ENCODE results near the gene CCDC169. TPM values are rescaled to one million over a fixed set of nuclear protein-coding genes. Genes with fewer than 3 reads are reported as not detected.
"Not testable (repeated sequence)": the region's sequence is repeated elsewhere in the genome, so short reads cannot be mapped to it uniquely, and the experiment has no call there.

CCDC169 gene
- 1 to 10 TPM; 1.1 to 2.7 TPM for total RNA-seq

- Mint-ChIP-seq H3K4me3 (peak within 1 kb of the TSS; percentile 87), H3K4me1 (peaks cover 9% of the 10 kb centered on the region), H3K27me3 (peaks cover 12% of the 10 kb centered on the region), H3K27ac (peak within 1 kb of the TSS; percentile 59), H3K36me3 (ENCODE audit: low read depth) (peaks cover 1% of the 10 kb centered on the region), H3K9me3 (no peaks in the 10 kb centered on the region)
- peak; percentile 95 for ATAC-seq (replicated peaks)
Observed at GRCh38 chr13:36297366-36298338, at the start of gene CCDC169. Gene CCDC169, minus strand, starts transcription at chr13:36297814. Its CDS starts 95 bp downstream, at chr13:36297719.

- H3K27me3 Mint-ChIP-seq: no peaks in the 10 kb centered on the region
- H3K4me3 Mint-ChIP-seq: peak within 1 kb of the TSS; percentile 86
- peak within 1 kb of the TSS; percentile 98 for H3K27ac Mint-ChIP-seq
Observed at GRCh38 chr13:36346222-36347083, 48.8 kb upstream of the CCDC169 start, which contains the start of gene SPART. Gene SPART, minus strand, starts transcription at chr13:36346394. Its CDS starts 10,564 bp downstream, at chr13:36335830.

GRCh38 chr13:36345438-36346221 is 48.0 kb upstream of the CCDC169 start:
- peak overlapping the region; percentile 86 for H3K4me3 Mint-ChIP-seq
- peaks cover 11% of the 10 kb centered on the region for H3K36me3 Mint-ChIP-seq (ENCODE audit: low read depth)
- H3K27me3 Mint-ChIP-seq: no peaks in the 10 kb centered on the region

More at GRCh38 chr13:36346222-36347083, 48.8 kb upstream of the CCDC169 start, which contains the start of gene SPART:
- Mint-ChIP-seq H3K36me3 (ENCODE audit: low read depth) (peaks cover 11% of the 10 kb centered on the region), H3K9me3 (no peaks in the 10 kb centered on the region), H3K4me1 (peaks cover 24% of the 10 kb centered on the region)
- peak; percentile 90 for ATAC-seq (replicated peaks)

GRCh38 chr13:36344886-36345437 is 47.3 kb upstream of the CCDC169 start:
- ATAC-seq (replicated peaks): no peak
- peak overlapping the region; percentile 97 for H3K27ac Mint-ChIP-seq
- H3K36me3 Mint-ChIP-seq (ENCODE audit: low read depth): peaks cover 11% of the 10 kb centered on the region

More at GRCh38 chr13:36345438-36346221, 48.0 kb upstream of the CCDC169 start:
- peak; percentile 42 for ATAC-seq (replicated peaks)
- H3K27ac Mint-ChIP-seq: peak overlapping the region; percentile 97
- no peaks in the 10 kb centered on the region for H3K9me3 Mint-ChIP-seq
- H3K4me1 Mint-ChIP-seq: peaks cover 29% of the 10 kb centered on the region

GRCh38 chr13:36344173-36344572 is 46.6 kb upstream of the CCDC169 start:
- ATAC-seq (replicated peaks): no peak
- Mint-ChIP-seq H3K27me3 (no peaks in the 10 kb centered on the region), H3K4me1 (peaks cover 30% of the 10 kb centered on the region), H3K27ac (peak overlapping the region; percentile 66), H3K9me3 (no peaks in the 10 kb centered on the region), H3K36me3 (ENCODE audit: low read depth) (peaks cover 11% of the 10 kb centered on the region), H3K4me3 (peak overlapping the region; percentile 86)

More at GRCh38 chr13:36344886-36345437, 47.3 kb upstream of the CCDC169 start:
- peak overlapping the region; percentile 86 for H3K4me3 Mint-ChIP-seq
- no peaks in the 10 kb centered on the region for H3K9me3 Mint-ChIP-seq
- H3K27me3 Mint-ChIP-seq: no peaks in the 10 kb centered on the region
- peaks cover 30% of the 10 kb centered on the region for H3K4me1 Mint-ChIP-seq

- Mint-ChIP-seq H3K27ac (peak overlapping the region; percentile 66), H3K4me3 (peak overlapping the region; percentile 86)
Observed at GRCh38 chr13:36343766-36344165, 46.2 kb upstream of the CCDC169 start.

GRCh38 chr13:36342715-36343114 is 45.1 kb upstream of the CCDC169 start:
- no peak for ATAC-seq (replicated peaks)
- Mint-ChIP-seq H3K4me1 (peaks cover 42% of the 10 kb centered on the region), H3K4me3 (no peak overlapping the region), H3K9me3 (no peaks in the 10 kb centered on the region), H3K27ac (no peak overlapping the region), H3K27me3 (no peaks in the 10 kb centered on the region), H3K36me3 (ENCODE audit: low read depth) (peaks cover 11% of the 10 kb centered on the region)

More at GRCh38 chr13:36343766-36344165, 46.2 kb upstream of the CCDC169 start:
- Mint-ChIP-seq H3K4me1 (peaks cover 34% of the 10 kb centered on the region), H3K9me3 (no peaks in the 10 kb centered on the region), H3K36me3 (ENCODE audit: low read depth) (peaks cover 11% of the 10 kb centered on the region), H3K27me3 (no peaks in the 10 kb centered on the region)
- ATAC-seq (replicated peaks): no peak

GRCh38 chr13:36341718-36342117 is 44.1 kb upstream of the CCDC169 start:
- no peaks in the 10 kb centered on the region for H3K9me3 Mint-ChIP-seq
- H3K36me3 Mint-ChIP-seq (ENCODE audit: low read depth): peaks cover 10% of the 10 kb centered on the region
- no peak overlapping the region for H3K4me3 Mint-ChIP-seq
- H3K27me3 Mint-ChIP-seq: no peaks in the 10 kb centered on the region
- no peak overlapping the region for H3K27ac Mint-ChIP-seq
- peaks cover 48% of the 10 kb centered on the region for H3K4me1 Mint-ChIP-seq
- ATAC-seq (replicated peaks): no peak

GRCh38 chr13:36339600-36340155 is 42.1 kb upstream of the CCDC169 start:
- H3K36me3 Mint-ChIP-seq (ENCODE audit: low read depth): peaks cover 12% of the 10 kb centered on the region
- H3K27ac Mint-ChIP-seq: no peak overlapping the region
- no peaks in the 10 kb centered on the region for H3K9me3 Mint-ChIP-seq
- H3K27me3 Mint-ChIP-seq: no peaks in the 10 kb centered on the region
- ATAC-seq (replicated peaks): no peak
- no peak overlapping the region for H3K4me3 Mint-ChIP-seq
- peaks cover 54% of the 10 kb centered on the region for H3K4me1 Mint-ChIP-seq

GRCh38 chr13:36337938-36338641 is 40.5 kb upstream of the CCDC169 start:
- Mint-ChIP-seq H3K27ac (no peak overlapping the region), H3K27me3 (no peaks in the 10 kb centered on the region), H3K4me3 (no peak overlapping the region), H3K4me1 (peaks cover 56% of the 10 kb centered on the region), H3K9me3 (no peaks in the 10 kb centered on the region), H3K36me3 (ENCODE audit: low read depth) (peaks cover 24% of the 10 kb centered on the region)
- ATAC-seq (replicated peaks): no peak

GRCh38 chr13:36332986-36333385 is 35.4 kb upstream of the CCDC169 start:
- Mint-ChIP-seq H3K4me3 (no peak overlapping the region), H3K27ac (no peak overlapping the region), H3K36me3 (ENCODE audit: low read depth) (peaks cover 66% of the 10 kb centered on the region), H3K4me1 (peaks cover 31% of the 10 kb centered on the region), H3K9me3 (no peaks in the 10 kb centered on the region), H3K27me3 (no peaks in the 10 kb centered on the region)
- ATAC-seq (replicated peaks): no peak

- H3K27me3 Mint-ChIP-seq; H3K4me3 Mint-ChIP-seq; H3K27ac Mint-ChIP-seq; H3K9me3 Mint-ChIP-seq; ATAC-seq (replicated peaks): not testable (repeated sequence)
- H3K36me3 Mint-ChIP-seq (ENCODE audit: low read depth): peaks cover 73% of the 10 kb centered on the region
- H3K4me1 Mint-ChIP-seq: peaks cover 30% of the 10 kb centered on the region
Observed at GRCh38 chr13:36332255-36332654, 34.6 kb upstream of the CCDC169 start.
